GM18951 (cell line): Measurements from ENCODE around the gene TMEM131L.

Experiments used
- POLR2A ChIP-seq: IDR thresholded peaks from 4 replicates; pipeline ENCODE4 v1.6.1; 2011; ENCODE audit warnings: mild to moderate bottlenecking; ENCODE audit not compliant: insufficient read length, insufficient read depth; ENCODE audit errors: extremely low read depth
- in situ Hi-C: fragments of 300-500 bp; cut with MboI; formaldehyde crosslinking; loops from one replicate; pipeline ENCODE4 v1.12.0; 2022; ENCODE audit warnings: low sequenced_read_pairs, mixed read lengths, inconsistent platforms; ENCODE audit not compliant: unreplicated experiment

TMEM131L gene

DNA sequence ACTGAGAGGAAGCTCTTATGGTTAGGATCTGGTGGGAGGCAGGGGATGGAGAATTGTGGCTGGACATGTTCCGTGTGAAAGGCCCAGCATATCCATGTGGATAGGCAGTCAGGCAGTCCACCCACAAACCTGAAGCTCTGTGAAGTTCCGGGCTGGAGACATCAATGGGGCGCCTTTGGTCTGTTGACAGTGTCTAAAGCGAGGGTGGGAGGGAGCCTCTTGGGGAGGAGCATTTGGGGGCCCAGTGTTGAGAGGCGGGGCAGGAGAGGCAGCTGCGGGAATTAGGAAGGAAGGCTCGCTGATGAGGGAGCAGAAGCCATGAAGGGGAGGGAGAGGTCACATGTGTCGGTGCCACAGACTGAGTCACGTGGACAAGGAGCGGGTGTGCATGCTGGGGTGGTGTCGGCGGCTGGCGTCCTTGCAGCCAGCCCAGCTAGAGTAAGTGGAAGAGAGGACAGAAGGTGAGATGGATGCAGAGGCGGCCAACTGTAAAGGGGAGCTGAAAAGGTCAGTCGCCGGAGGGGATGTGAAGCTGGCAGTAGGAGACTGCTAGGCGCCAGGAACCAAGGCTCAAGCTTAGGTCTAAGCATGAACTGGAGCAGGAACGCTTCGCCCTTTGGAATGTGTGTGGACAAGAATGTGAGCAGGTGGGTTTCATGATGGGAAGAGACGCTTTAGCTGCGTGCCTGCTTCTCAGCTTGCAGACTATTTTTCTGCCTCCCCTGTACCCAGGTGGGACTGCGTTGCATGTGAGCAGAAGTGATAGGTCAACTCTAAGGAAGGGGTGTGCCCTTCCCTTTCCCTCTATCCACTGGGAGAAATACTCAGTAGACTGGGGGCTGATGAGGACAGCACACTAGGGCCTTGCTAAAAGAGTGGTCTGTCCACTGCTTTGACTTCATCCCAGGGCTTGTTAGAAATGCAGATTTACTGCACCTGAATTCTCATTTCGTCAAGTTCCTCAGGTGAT lies 174.0 kb downstream of the TMEM131L start:
- in situ Hi-C loops = loop anchor here (25.0 kb wide), 1 partner anchor 503 kb away; no protein-coding TSS in a partner anchor
- TF ChIP-seq POLR2A = peak; percentile 15

DNA sequence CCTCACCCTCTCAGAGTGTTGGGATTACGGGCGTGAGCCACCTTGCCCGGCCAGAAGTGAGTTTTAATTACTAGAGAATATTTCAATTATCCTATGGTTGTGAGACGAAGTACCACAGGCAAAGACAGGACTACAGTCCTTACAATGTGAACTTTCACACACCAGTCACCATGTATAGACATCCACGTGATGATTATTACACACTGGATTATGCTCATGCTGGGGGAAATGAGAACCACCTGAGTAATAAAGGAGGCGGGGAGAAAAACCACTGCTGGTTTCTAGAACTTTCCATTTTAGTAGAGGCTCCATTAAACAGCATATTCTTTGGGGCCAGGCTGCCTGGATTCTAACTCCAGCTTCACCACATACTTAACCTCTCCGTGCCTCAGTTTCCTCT lies 175.4 kb downstream of the TMEM131L start:
- in situ Hi-C loops = loop anchor here (25.0 kb wide), 1 partner anchor 504 kb away; no protein-coding TSS in a partner anchor
- TF ChIP-seq POLR2A = no peak

GRCh38 chr4:153643406-153644383 lies 177.5 kb downstream of the TMEM131L start:
- in situ Hi-C loops = loop anchor here (25.0 kb wide), 1 partner anchor 506 kb away; no protein-coding TSS in a partner anchor
- no peak for TF ChIP-seq POLR2A

GRCh38 chr4:153645183-153645582 lies 179.0 kb downstream of the TMEM131L start:
- TF ChIP-seq POLR2A = no peak
- in situ Hi-C loops = loop anchor here (25.0 kb wide), 1 partner anchor 508 kb away; no protein-coding TSS in a partner anchor

DNA sequence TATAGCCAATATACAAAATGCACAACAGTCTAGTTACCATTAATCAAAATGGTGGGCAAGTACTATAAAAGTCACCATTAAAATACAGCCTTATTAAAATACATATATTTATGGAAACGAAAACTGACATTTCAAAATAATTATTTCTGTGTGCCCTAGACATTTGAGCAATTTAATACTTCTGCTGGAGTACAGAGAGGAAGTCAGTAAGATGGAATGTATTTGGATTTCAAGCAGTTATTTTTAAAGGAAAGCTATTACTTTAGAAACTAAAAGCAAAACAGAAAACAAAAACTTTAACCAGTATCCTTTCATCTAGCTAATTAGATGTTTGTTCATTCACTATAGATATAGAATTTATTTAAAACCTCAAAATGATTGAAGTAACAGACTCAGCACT lies 180.1 kb downstream of the TMEM131L start:
- in situ Hi-C loops = loop anchor here (25.0 kb wide), 1 partner anchor 509 kb away; no protein-coding TSS in a partner anchor
- no peak for TF ChIP-seq POLR2A

DNA sequence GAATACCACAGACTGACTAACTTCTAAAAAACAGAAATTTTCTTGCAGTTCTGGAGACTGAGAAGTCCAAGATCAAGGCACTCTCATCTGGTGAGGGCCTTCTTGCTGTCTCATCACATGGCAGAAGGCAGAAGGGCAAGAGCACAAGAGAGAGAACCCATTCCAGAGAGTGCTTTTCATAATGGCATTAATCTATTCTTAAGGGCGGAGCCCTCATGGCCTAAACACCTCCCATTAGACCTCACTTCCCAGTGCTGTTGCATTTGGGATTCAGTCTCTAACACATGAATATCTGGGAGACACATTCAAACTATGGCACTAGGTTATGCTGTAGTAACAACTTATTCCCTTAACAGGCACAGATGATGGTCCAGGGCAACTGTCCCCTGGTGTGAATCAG lies 180.8 kb downstream of the TMEM131L start:
- no peak for TF ChIP-seq POLR2A
- in situ Hi-C loops = loop anchor here (25.0 kb wide), 1 partner anchor 510 kb away; no protein-coding TSS in a partner anchor

GRCh38 chr4:153647975-153648374 lies 181.8 kb downstream of the TMEM131L start:
- TF ChIP-seq POLR2A = no peak
- in situ Hi-C loops = loop anchor here (25.0 kb wide), 1 partner anchor 511 kb away; no protein-coding TSS in a partner anchor

GRCh38 chr4:153649572-153649991 lies 183.4 kb downstream of the TMEM131L start:
- in situ Hi-C loops = loop anchor here (25.0 kb wide), 1 partner anchor 512 kb away; no protein-coding TSS in a partner anchor
- no peak for TF ChIP-seq POLR2A

DNA sequence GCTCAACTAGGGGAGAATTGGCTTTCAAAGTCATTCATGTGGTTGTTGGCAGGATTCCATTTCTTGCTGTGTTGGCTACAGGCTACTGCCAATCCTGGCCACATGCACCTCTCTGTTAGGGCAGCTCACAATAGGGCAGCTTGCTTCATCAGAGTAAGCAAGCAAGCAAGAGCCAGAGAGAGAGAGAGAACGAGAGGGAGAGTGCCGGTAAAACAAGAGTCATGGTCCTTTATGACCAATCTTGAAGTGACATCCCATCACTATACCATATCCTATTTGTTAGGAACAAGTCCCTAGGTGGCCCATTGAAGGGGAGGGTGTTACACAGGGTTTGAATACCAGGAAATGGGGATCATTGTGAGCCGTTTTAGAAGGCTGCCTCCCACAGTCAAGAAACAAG lies 185.0 kb downstream of the TMEM131L start:
- no peak for TF ChIP-seq POLR2A
- in situ Hi-C loops = no loop called here

DNA sequence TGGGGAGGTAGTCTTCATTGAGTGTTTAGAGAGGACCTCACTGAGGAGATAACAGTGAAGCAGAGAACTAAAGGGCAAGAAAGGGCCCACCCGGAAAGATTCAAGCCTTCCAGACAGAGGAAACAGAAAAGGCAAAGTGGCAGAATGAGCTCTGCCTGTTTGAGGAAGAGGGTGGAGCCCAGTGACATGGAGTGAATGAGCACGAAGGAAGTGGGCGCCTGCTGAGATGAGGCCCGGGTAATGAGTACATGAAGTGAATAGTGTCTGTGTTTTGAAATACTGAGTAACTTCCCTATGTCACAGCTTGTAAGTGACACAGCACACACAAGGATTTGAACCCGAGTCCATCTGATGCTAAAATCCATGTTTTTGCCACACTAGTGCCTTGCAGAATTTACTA lies 185.4 kb downstream of the TMEM131L start:
- no peak for TF ChIP-seq POLR2A
- in situ Hi-C loops = no loop called here

GRCh38 chr4:153652051-153652784 lies 186.1 kb downstream of the TMEM131L start:
- no peak for TF ChIP-seq POLR2A
- in situ Hi-C loops = no loop called here

GRCh38 chr4:153655002-153655541 lies 188.9 kb downstream of the TMEM131L start:
- in situ Hi-C loops = no loop called here
- no peak for TF ChIP-seq POLR2A
